Fibroblast of skin of left quadriceps (primary cell): ENCODE data around the gene HSPA13.
"Not testable (repeated sequence)": the region's sequence is repeated elsewhere in the genome, so short reads cannot be mapped to it uniquely, and the experiment has no call there.

Experiments used
- DNase-seq, 2 experiments: peaks; one replicate each; pipeline ENCODE4 v3.0.0-alpha.2; 2013; ENCODE audit warnings: low read depth in 2 of 2

HSPA13 gene, protein sequence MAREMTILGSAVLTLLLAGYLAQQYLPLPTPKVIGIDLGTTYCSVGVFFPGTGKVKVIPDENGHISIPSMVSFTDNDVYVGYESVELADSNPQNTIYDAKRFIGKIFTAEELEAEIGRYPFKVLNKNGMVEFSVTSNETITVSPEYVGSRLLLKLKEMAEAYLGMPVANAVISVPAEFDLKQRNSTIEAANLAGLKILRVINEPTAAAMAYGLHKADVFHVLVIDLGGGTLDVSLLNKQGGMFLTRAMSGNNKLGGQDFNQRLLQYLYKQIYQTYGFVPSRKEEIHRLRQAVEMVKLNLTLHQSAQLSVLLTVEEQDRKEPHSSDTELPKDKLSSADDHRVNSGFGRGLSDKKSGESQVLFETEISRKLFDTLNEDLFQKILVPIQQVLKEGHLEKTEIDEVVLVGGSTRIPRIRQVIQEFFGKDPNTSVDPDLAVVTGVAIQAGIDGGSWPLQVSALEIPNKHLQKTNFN

DNA sequence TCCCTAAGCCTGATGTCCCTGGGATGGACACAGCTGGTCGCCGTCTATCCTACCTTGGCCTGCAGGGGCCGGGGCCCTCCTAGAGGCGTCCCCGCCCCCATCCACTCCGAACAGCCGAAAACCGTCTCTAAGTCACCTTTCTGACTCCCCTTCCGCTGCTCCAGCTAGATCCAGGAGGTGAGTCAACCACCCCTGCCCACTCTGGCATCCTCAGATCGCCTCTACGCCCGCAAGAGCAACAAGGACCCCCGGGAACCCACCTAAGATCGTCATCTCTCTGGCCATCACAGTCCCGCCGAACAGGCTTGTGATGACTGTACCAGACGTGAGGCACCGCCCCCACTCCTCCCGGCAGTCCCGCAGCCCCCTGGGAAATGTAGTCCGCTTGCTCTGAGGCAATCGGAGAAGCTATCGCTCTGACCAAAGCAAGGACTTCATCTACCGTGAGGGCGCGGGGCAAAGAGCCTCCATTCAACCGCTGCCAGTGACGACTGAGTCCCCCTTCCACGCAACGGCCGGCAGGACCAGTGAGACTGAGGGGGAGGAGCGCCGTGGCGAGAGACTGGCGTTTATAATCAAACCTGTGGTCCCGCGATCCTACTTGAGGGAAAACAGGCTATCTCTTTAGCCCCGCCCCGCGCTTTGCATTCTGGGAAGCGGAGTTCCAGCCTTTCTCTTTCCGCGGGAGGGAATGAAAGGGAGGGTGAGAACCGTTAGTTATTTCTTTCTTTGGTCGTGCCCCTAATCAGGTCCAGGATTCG lies at the start of gene HSPA13:
Gene HSPA13 (minus strand): TSS at position 312 of the 761 bp plus-strand sequence. CDS start 27 bp downstream, at position 285.
- peak; percentile 99 for DNase-seq

DNA sequence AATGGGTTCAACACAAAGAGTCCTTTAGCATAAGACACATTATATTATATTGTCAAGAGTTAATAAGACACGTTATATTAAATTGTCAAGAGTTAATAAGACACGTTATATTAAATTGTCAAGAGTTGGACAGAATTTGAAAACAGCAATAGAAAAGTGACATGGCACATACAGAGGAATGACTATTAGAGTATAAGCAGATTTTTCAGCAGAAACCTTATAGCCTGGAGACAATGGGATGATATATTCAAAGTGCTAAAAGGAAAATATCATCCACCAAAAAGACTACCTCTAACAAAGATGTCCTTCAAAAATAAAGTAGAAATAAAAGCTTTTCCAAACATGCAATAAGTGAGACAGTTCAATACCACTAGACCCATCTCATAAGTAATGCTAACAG lies 36.0 kb upstream of the HSPA13 start:
- no peak for DNase-seq

DNA sequence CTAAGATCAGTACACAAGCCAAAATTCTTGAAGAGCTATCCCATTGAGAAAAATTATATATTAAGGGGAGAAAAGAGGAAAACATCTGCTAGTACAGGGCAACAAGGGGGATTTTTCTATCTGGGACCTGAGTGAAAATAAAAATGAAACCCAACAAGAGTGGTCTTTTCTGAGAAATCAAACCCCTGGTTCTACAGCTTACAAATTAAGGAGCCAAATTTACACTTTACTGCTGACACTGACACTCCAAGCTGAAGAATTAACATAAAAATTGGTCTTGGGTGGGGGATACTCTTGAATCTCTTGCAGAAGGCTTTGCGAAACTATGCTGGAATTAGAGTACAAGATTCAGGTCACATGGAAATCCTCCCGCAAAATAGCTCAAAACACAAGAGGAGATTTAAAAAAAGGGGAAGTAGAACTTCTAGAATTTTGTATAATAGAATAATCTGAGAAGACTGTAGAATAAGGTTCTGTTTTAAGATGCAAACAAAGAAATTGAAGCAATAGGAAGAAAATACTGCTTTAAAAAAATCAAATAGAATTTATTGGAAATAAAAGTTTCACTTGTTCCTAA lies 32.1 kb upstream of the HSPA13 start:
- no peak for DNase-seq

DNA sequence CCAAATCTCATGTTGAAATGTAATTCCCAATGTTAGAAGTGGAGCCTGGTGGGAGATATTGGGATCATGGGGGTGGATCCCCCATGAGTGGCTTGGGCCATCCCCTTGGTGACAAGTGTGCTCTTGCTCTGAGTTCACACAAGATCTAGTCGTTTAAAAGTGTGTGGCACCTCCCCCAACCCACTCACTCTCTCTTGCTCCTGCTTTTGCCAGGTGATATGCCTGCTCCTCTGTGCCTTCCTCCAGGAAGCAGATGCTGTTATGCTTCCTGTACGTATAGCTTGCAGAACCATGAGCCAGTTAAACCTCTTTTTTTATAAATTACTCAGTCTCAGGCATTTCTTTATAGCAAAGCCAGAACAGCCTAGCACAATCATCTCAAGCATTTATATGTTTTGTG lies 23.0 kb upstream of the HSPA13 start:
- DNase-seq = no peak

DNA sequence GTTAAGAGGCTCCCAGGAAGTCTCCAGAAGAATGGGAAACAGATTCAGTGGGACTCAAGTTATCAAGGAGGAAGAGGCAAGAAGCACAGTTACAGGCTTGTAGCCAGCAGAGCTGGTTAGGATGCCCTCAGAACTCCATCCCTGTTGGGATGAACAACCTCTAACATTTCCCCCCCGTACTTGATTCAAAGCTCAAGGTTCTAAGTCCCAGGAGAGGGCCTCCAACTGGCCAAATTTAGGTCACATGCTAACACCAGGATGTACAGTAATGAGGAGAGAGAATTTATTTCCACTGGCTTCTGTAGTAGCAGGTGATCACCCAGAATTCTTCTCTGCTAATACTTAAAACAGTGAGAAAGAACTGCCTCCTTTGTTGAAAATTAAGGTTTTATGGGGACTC lies 22.3 kb upstream of the HSPA13 start:
- DNase-seq = no peak

GRCh38 chr21:14403681-14404318 lies 20.9 kb upstream of the HSPA13 start:
- no peak for DNase-seq

GRCh38 chr21:14401217-14401616 lies 18.3 kb upstream of the HSPA13 start:
- DNase-seq = no peak

GRCh38 chr21:14388282-14388681 lies 5.3 kb upstream of the HSPA13 start:
- no peak for DNase-seq

DNA sequence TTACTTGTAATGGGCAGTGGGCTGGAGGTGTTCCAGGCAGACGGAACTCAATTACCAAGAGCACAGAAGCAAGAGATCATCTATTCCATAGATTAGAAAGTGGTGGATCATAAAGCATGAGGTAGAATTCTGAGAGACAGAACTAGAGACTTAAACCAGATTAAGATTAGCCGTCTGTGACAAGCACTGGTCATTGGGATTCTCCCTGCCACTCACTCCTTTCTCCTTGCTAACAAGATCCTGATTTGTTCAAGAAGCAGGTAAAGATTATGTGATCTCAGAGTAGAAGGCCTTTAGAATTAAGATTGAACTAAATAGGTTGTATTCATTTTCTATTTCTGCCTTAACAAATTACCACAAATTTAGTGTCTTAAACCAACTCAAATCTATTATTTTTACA lies 1.5 kb upstream of the HSPA13 start:
- DNase-seq = no peak

- DNase-seq = no peak
Measured at GRCh38 chr21:14383596-14384180, 742 bp upstream of the HSPA13 start.

DNA sequence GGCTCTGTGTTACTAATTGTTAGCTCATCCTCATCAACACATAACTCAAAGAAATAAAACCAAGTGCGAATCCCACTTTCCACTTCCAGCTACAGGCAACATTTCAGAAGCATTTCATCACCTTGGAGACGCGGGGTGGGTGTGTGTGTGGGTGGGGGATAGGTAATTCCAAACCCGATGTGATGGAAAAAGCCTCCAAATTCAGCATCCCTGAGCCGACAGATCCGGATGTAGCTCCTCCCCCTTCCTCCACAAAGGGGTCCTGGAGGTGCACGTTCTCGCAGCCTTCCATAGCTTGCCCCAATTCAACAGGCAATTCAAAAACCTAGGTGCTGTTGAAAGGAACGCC lies 486 bp downstream of the HSPA13 start:
- no peak for DNase-seq

DNA sequence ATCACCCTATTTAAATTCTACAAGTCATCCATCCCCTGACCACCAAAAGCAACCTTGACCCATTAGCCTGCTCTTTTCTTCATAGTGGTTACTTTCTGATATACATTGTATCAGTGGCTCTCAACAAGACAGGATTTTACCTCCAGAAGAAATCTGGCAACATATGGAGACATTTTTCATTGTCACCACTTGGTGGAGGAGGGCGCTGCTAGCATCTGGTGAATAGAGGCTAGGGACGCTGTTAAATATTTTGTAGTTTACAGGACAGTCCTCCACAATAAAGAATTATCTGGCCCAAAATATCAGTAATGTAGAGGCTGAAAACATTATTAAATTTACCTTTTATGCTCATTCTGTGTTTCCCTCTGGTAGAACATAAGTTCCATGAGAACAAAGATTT lies 6.1 kb downstream of the HSPA13 start:
- no peak for DNase-seq

GRCh38 chr21:14366998-14367397 lies 15.9 kb downstream of the HSPA13 start:
- no peak for DNase-seq

GRCh38 chr21:14361958-14362357 lies 21.0 kb downstream of the HSPA13 start:
- DNase-seq = no peak

GRCh38 chr21:14358775-14359174 lies 24.2 kb downstream of the HSPA13 start:
- DNase-seq = no peak

DNA sequence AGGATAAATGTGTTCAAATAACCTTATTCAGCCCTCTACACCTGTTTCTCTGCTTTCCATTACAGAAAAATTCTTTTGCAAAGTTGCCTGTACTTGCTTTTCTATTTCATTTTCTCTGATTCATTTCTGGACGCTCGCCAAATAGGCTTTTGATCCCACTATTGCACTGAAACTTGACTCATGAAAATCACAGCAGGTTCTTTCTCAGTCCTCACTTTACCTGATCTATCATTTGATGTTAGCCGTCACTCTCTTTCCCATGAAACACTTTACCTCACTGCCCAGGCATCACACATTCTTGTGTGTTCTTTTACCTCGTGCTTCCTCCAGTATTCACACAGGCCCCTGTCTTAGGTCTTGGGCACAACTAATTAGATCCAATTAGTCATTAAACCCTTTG lies 26.2 kb downstream of the HSPA13 start:
- DNase-seq = no peak

DNA sequence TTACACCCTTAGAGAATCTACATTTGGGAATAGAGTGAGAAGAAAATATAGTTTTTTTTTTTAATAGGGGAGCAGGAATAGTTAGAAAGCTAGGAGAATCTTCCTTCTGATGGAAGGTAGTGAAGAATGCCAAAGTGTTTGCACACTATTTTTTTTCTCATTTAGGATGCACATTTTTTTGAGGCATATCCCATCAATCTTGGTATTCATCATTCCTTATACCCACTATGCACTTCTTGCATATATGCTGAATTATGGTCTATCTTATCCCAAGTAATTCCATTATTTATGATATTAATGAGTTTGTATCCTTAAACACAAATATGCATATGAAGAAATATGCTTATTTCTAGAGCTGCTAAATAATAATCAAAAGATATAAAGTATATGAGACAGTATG lies 28.4 kb downstream of the HSPA13 start:
- DNase-seq = no peak

DNA sequence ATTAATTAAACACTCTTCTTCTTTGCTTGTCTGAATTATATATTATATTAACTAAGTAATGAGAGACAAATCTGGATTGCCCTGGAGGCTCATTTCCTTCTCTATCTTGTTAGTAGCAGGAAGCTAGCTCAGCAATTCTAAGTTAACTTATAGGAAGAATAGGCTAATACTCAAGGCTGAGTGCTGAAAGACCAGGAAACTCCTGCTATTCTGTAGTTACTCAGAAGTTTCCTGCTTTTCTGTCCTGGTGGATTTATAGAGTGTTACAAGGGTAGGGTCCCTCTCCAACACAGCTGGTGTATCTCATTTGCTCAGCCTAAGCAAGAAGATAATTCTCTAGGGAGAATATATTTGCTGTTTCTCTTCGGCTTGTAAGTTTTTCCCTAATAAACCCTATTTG lies 29.2 kb downstream of the HSPA13 start:
- DNase-seq = no peak

GRCh38 chr21:14353231-14353630 lies 29.7 kb downstream of the HSPA13 start:
- DNase-seq = no peak

GRCh38 chr21:14327346-14327745 lies 55.6 kb downstream of the HSPA13 start:
- not testable (repeated sequence) for DNase-seq

GRCh38 chr21:14325595-14325994 lies 57.4 kb downstream of the HSPA13 start:
- DNase-seq = no peak
